Heart right ventricle (tissue), 16 donors: ENCODE results near the gene SMYD3. TPM values are rescaled to one million over a fixed set of nuclear protein-coding genes. Genes with fewer than 3 reads are reported as not detected.
"Not testable (repeated sequence)": the region's sequence is repeated elsewhere in the genome, so short reads cannot be mapped to it uniquely, and the experiment has no call there.

ENCODE experiments used
- ATAC-seq, 8 donors: fragments of 200-7000 bp; cut with Tn5 transposase; one replicate each; pipeline ENCODE4 v1.9.1; 2020; ENCODE audit warnings: mild to moderate bottlenecking in 8 of 8, moderate library complexity in 8 of 8, moderate number of reproducible peaks in 1 of 8
- DNase-seq, 2 donors: peaks; one replicate each; pipeline ENCODE4 v3.0.0-alpha.2; 2020
- H3K27ac ChIP-seq, 10 donors: fragments of 200-600 bp; sonication (generic) in 2 of 10; one replicate each; pipeline versions ENCODE4 v1.5.0 to v1.8.0; 2020 to 2022; ENCODE audit warnings: mild to moderate bottlenecking in 3 of 10
- H3K27me3 ChIP-seq, 7 donors: fragments of 200-600 bp; one replicate each; pipeline ENCODE4 v1.8.0; 2021 to 2022; ENCODE audit warnings: mild to moderate bottlenecking in 2 of 7
- H3K36me3 ChIP-seq, 9 donors: fragments of 200-600 bp; sonication (generic) in 1 of 9; one replicate each; pipeline versions ENCODE4 v1.5.0 to v1.8.0; 2020 to 2022; ENCODE audit warnings: mild to moderate bottlenecking in 2 of 9
- H3K4me1 ChIP-seq, 9 donors: fragments of 200-600 bp; sonication (generic) in 1 of 9; one replicate each; pipeline versions ENCODE4 v1.5.0 to v1.8.0; 2020 to 2022; ENCODE audit warnings: mild to moderate bottlenecking in 4 of 9
- H3K4me3 ChIP-seq, 10 donors: fragments of 200-600 bp; sonication (generic) in 2 of 10; one replicate each; pipeline versions ENCODE4 v1.5.0 to v1.8.0; 2020 to 2022; ENCODE audit warnings: mild to moderate bottlenecking in 7 of 10, moderate library complexity in 2 of 10
- H3K9me3 ChIP-seq, 11 donors: fragments of 200-600 bp in 10 of 11; sonication (generic) in 2 of 11; one replicate each; pipeline versions ENCODE4 v1.5.0 to v1.8.0; 2013 to 2022; ENCODE audit warnings: mild to moderate bottlenecking in 2 of 11, control low read depth in 1 of 11, moderate library complexity in 1 of 11
- WGBS, 2 donors: extraction: QIAGEN DNeasy Blood & Tissue Kit; methylation state at CpG; one replicate each; pipeline ENCODE4 v1.1.7; 2013; ENCODE audit warnings: inconsistent platforms in 1 of 2; 5-methylcytosine and 5-hydroxymethylcytosine counted together
- intact Hi-C, 10 donors: fragments of 100-400 bp; cut with DNase I; formaldehyde crosslinking; loops; one replicate each; pipeline versions ENCODE4 v1.11.1 to v1.14.2; 2022
- polyA plus RNA-seq, 2 donors: library from polyadenylated mRNA; stranded (reverse); fragments of 200-250 nt; gene quantifications; one replicate each; pipeline ENCODE4 v1.2.3, GENCODE V29; 2013
- total RNA-seq, 10 donors: library from RNA; stranded (reverse); fragmentation: NEBNext Ultra II Directional in 3 of 10; extraction: Animal tissue kit (Norgen Biotek cat#: 25700) in 3 of 10; gene quantifications; one replicate each; pipeline versions ENCODE4 v1.2.1 to v1.2.4, GENCODE V29; 2021 to 2023
- TF ChIP-seq, protein P1 (sequence below), 9 donors: fragments of 200-600 bp; sonication (generic) in 2 of 9; IDR thresholded peaks; one replicate each; pipeline versions ENCODE4 v1.5.0 to v1.8.0; 2021 to 2022; ENCODE audit warnings: antibody characterized with exemption in 9 of 9, mild to moderate bottlenecking in 5 of 9, moderate library complexity in 1 of 9
- donor health status: Arrhythmogenic right ventricular cardiomyopathy.
- donor health status: ischemic (EF 13 %, LVEDD 7.1; RV severe dilation, severe dysfunction).
- donor health status: healthy with polysubstance abuse.
- donor health status: DM: no; HTN: yes; CAD: no.
- donor health status: DM: no; HTN: no; CAD: no.
- donor health status: ischemic (EF 25% LVEDD 6.9; RV normal size, moderate dysfunction).
- donor health status: ischemic (EF 25% LVEDD 5.7; RV mildly dilated, moderate dysfunction).
- donor health status: healthy.
- donor health status: DM: yes; HTN: yes; CAD: no.
- donor health status: Ischemic cardiomyopathy.
- donor health status: ischemic (EF 35%, LVEDD 5.7; RV mildly dilated, moderate dysfunction).
- donor health status: nonischemic (EF 11% LVEDD 7.7; RV severe dilation, severe dysfunction).
- donor health status: DM: yes; HTN: yes; CAD: no.
- donor health status: PGD.
- donor health status: ischemic (EF 29% LVEDD 5.4; RV normal size, mild dysfunction).
- donor health status: nonischemic (EF 23%, LVEDD 6.1; RV moderate dilation, normal function).

SMYD3 gene
- total and polyA plus RNA-seq, 12 donors: 5.9 to 13.9 (median 8.1) TPM

DNA sequence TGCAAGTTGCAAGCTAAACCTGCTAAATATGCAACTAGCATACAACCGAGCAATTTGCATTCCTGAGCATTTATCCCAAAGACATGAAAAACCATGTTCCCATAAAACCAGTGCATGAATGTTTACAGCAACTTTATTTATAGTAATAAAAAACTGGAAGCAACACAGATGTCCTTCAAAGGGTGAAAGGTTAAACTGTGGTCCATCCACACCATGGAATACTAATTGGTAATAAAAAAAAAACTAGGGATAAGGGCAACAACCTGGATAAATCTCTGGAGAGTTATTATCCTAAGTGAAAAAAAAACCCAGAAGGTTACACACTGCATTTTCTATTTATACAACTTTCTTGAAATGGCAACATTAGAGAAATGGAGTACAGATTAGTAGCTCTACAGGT lies 474.1 kb downstream of the SMYD3 start:
- ATAC-seq (no peak), DNase-seq (no peak)
- Histone ChIP-seq H3K4me1 (peaks cover 0 to 7% (median 0%) of the 10 kb centered on the region in 9 donors), H3K36me3 (no peaks in the 10 kb centered on the region), H3K27ac (no peak overlapping the region), H3K9me3 (peaks cover 0 to 9% (median 0%) of the 10 kb centered on the region in 11 donors), H3K27me3 (no peaks in the 10 kb centered on the region), H3K4me3 (no peak overlapping the region)
- intact Hi-C loops: no loop called here
- TF ChIP-seq, protein P1, sequence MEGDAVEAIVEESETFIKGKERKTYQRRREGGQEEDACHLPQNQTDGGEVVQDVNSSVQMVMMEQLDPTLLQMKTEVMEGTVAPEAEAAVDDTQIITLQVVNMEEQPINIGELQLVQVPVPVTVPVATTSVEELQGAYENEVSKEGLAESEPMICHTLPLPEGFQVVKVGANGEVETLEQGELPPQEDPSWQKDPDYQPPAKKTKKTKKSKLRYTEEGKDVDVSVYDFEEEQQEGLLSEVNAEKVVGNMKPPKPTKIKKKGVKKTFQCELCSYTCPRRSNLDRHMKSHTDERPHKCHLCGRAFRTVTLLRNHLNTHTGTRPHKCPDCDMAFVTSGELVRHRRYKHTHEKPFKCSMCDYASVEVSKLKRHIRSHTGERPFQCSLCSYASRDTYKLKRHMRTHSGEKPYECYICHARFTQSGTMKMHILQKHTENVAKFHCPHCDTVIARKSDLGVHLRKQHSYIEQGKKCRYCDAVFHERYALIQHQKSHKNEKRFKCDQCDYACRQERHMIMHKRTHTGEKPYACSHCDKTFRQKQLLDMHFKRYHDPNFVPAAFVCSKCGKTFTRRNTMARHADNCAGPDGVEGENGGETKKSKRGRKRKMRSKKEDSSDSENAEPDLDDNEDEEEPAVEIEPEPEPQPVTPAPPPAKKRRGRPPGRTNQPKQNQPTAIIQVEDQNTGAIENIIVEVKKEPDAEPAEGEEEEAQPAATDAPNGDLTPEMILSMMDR (IDR thresholded peaks at IDR 0.05): no peak
- 78 to 91% methylated on average over 1 of the region's 1 CpG for WGBS, 2 donors

DNA sequence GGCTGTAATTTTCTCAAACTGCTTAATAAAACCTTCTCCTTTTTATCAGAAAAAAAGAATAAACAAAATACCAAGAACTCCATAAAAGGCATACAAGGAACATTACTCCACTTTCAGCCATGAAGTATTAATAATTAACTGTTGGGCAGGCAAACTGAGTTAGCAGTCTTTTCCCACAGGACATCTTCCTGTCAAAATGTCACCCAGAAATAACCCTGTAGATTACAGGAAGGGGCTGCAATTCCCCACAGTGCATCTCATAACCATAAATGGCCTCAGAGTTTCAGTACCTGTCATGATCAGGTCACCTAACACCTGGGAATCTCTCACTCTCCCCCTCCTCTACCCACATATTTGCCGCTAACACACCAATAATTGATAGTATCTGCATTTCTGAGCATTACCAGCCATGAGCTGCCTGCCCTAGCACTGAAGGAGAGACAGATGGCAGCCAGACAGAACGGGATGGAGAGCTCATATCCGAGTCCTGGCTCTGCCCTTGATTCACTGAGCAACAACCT lies 475.0 kb downstream of the SMYD3 start:
- intact Hi-C loops: no loop called here
- ATAC-seq (no peak), DNase-seq (no peak)
- no peaks in the 10 kb centered on the region for H3K27me3 ChIP-seq
- no peaks in the 10 kb centered on the region for H3K36me3 ChIP-seq
- TF ChIP-seq, protein P1 (IDR thresholded peaks at IDR 0.05): no peak
- 53 to 58% methylated on average over 3 of the region's 3 CpGs for WGBS, 2 donors
- no peak overlapping the region for H3K4me3 ChIP-seq
- H3K9me3 ChIP-seq: peaks cover 0 to 9% (median 0%) of the 10 kb centered on the region in 11 donors
- H3K27ac ChIP-seq: no peak overlapping the region
- peaks cover 0 to 7% (median 0%) of the 10 kb centered on the region in 9 donors for H3K4me1 ChIP-seq

DNA sequence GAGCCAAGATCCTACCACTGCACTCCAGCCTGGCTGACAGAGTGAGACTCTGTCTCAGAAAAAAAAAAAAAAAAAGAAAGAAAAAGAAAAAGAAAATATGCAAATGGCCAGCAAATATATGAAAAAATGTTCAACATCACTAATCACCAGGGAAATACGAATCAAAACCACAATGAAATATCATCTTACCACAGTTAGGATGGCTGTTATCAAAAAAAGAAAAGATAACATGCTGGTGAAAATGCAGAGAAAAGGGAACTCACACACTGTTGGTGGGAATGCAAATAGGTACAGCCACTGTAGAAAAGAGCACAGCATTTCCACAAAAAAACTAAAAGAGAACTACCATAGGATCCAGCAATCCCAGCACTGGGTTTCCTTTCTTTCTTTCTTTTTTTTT lies 477.5 kb downstream of the SMYD3 start:
- Histone ChIP-seq H3K4me1 (peaks cover 0 to 7% (median 0%) of the 10 kb centered on the region in 9 donors), H3K27me3 (no peaks in the 10 kb centered on the region), H3K9me3 (peaks cover 0 to 9% (median 0%) of the 10 kb centered on the region in 11 donors), H3K36me3 (no peaks in the 10 kb centered on the region), H3K4me3 (no peak overlapping the region), H3K27ac (no peak overlapping the region)
- no peak for ATAC-seq
- no peak for DNase-seq
- WGBS, 2 donors: 81 to 86% methylated on average over 1 of the region's 1 CpG
- intact Hi-C loops: no loop called here
- TF ChIP-seq, protein P1 (IDR thresholded peaks at IDR 0.05): no peak

DNA sequence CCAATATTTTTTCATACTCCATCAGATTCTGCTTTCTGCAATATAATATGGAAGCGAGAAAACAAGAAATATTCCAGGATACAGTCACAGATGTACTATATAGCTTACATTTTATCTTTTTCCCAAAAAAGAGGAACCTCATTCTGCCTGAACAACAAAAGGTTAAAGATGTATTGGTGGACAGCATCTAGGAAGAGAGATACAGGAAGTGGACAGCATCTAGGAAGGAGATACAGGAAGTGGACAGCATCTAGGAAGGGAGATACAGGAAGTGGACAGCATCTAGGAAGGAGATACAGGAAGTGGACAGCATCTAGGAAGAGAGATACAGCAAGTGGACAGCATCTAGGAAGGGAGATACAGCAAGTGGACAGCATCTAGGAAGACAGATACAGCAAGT lies 483.0 kb downstream of the SMYD3 start:
- H3K4me3 ChIP-seq, H3K9me3 ChIP-seq, H3K27me3 ChIP-seq, ATAC-seq, H3K27ac ChIP-seq, intact Hi-C loops, DNase-seq, H3K36me3 ChIP-seq: not testable (repeated sequence)
- peaks cover 0 to 19% (median 0%) of the 10 kb centered on the region in 9 donors for H3K4me1 ChIP-seq
- 97 to 100% methylated on average over 1 of the region's 1 CpG for WGBS, 2 donors

DNA sequence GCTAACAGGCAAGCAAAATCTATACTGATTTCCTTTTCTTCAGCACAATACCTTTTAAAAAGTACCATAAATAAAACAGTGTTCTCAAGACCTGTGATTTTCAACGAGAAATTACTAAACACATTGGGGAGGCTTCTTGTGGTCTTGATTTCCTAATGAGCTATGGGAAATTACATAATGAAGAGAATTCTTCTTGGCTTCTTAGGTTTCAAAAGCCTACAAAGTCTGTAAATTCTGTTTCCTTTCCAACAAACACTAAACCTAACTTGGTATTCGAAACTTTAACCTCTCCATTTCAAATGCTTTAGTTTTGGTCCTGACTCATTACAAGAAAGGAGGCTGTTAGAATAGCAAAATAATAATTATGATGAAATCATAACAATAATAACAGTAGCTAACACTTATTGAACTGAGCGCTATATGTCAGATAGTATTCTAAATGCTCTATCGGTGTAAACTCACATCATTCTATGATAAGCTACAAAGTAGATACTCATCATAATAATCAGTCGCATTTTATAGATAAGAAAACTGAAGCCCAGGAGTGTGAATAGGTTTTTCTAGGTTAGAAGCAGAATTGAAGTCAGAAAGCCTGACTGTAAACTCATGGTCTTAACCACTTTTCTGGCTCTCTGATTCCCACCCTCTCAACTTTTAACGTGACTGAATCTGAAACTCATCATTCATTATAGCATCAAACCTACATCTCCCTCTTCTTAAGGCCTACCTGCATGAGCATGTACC lies 486.7 kb downstream of the SMYD3 start:
- no peaks in the 10 kb centered on the region for H3K9me3 ChIP-seq
- DNase-seq (no peak), ATAC-seq (no peak)
- H3K27me3 ChIP-seq: no peaks in the 10 kb centered on the region
- intact Hi-C loops: no loop called here
- no peak overlapping the region for H3K4me3 ChIP-seq
- WGBS, 2 donors: 83% methylated on average over 6 of the region's 6 CpGs
- H3K27ac ChIP-seq: no peak overlapping the region
- no peaks in the 10 kb centered on the region for H3K36me3 ChIP-seq
- TF ChIP-seq, protein P1 (IDR thresholded peaks at IDR 0.05): no peak
- H3K4me1 ChIP-seq: peaks cover 0 to 19% (median 0%) of the 10 kb centered on the region in 9 donors
